Panc1 (cell line): Measurements from ENCODE around the gene ADARB2. TPM values are rescaled to one million over a fixed set of nuclear protein-coding genes. Genes with fewer than 3 reads are reported as not detected.

Experiments used
- ATAC-seq: fragments of 200-7000 bp; cut with Tn5 transposase; 2 replicates; pipeline ENCODE4 v1.9.1; 2020; ENCODE audit warnings: mild to moderate bottlenecking, moderate library complexity
- BruUV-seq: library from RNA; stranded (reverse); fragments of 400-500 nt; replicated peaks from 2 replicates; lab custom pipeline; 2021; lab: Mats Ljungman, UMichigan
- CTCF ChIA-PET: fragments of 300-600 bp; sonication (Branson Sonifier 250); formaldehyde crosslinking; loops from one replicate; lab custom pipeline; 2022; ENCODE audit warnings: antibody characterized with exemption; lab: Charles Lee
- POLR2A ChIA-PET: fragments of 300-600 bp; sonication (Branson Sonifier 250); formaldehyde crosslinking; loops from one replicate; lab custom pipeline; 2022; ENCODE audit warnings: antibody characterized with exemption; lab: Charles Lee
- DNase-seq: peaks from one replicate; pipeline ENCODE4 v3.0.0-alpha.2; 2010; ENCODE audit warnings: low read depth, low spot score
- H3K27ac ChIP-seq: 2 replicates; pipeline ENCODE4 v1.5.1; 2011; ENCODE audit warnings: mild to moderate bottlenecking, low read length, inconsistent platforms
- H3K27me3 ChIP-seq: fragments of 200-500 bp; sonication (Bioruptor generic); 2 replicates; pipeline ENCODE4 v1.6.0; 2014; ENCODE audit warnings: low read length, inconsistent platforms; ENCODE audit not compliant: control insufficient read depth, insufficient read depth
- H3K36me3 ChIP-seq: fragments of 200-500 bp; sonication (Bioruptor generic); 2 replicates; pipeline ENCODE4 v1.5.1; 2014; ENCODE audit warnings: inconsistent platforms, mild to moderate bottlenecking, low read length, moderate library complexity; ENCODE audit not compliant: control insufficient read depth, insufficient read depth
- H3K4me1 ChIP-seq: 2 replicates; pipeline ENCODE4 v1.5.1; 2011; ENCODE audit warnings: inconsistent platforms, mild to moderate bottlenecking, low read length, moderate library complexity; ENCODE audit not compliant: control insufficient read depth, insufficient read depth
- H3K4me3 ChIP-seq, 2 experiments: 2 replicates each; pipeline ENCODE4 v1.5.1; 2011 to 2012; ENCODE audit warnings: low read depth in 2 of 2, low read length in 2 of 2, mild to moderate bottlenecking in 2 of 2, inconsistent platforms in 1 of 2, moderate library complexity in 1 of 2
- H3K9me3 ChIP-seq: fragments of 200-500 bp; sonication (Bioruptor generic); 2 replicates; pipeline ENCODE4 v1.5.1; 2014; ENCODE audit warnings: low read depth, mild to moderate bottlenecking, inconsistent platforms, low read length, moderate library complexity; ENCODE audit not compliant: control insufficient read depth, insufficient read depth
- CTCF ChIP-seq: fragments of 450-650 bp; IDR thresholded peaks from 2 replicates; pipeline ENCODE4 v1.5.1; 2017; ENCODE audit warnings: mild to moderate bottlenecking
- POLR2AphosphoS5 ChIP-seq: IDR thresholded peaks from 2 replicates; pipeline ENCODE4 v1.6.1; 2012; ENCODE audit warnings: mild to moderate bottlenecking, low read depth, low read length, moderate library complexity
- REST ChIP-seq, 2 experiments: IDR thresholded peaks; 2 replicates each; pipeline ENCODE4 v1.6.1; 2011 to 2012; ENCODE audit warnings: low read depth in 2 of 2, control low read depth in 1 of 2, low read length in 1 of 2, mild to moderate bottlenecking in 1 of 2, moderate library complexity in 1 of 2; ENCODE audit not compliant: insufficient read depth in 1 of 2
- SIN3A ChIP-seq: IDR thresholded peaks from 2 replicates; pipeline ENCODE4 v1.6.1; 2012; ENCODE audit warnings: low read depth, mild to moderate bottlenecking, low read length, moderate library complexity, borderline replicate concordance; ENCODE audit not compliant: insufficient read depth
- TCF7L2 ChIP-seq: IDR thresholded peaks from 2 replicates; pipeline ENCODE4 v1.6.1; 2011; ENCODE audit warnings: mild to moderate bottlenecking, low read depth, low read length, inconsistent platforms
- in situ Hi-C: cut with HindIII; loops from 2 replicates; pipeline ENCODE4 v1.10.0; 2016; ENCODE audit warnings: low sequenced_read_pairs, low pct_unique_long_range_greater_than_20kb
- intact Hi-C: fragments of 100-400 bp; cut with micrococcal nuclease; formaldehyde crosslinking; loops from one replicate; pipeline ENCODE4 v1.10.0; 2022; ENCODE audit not compliant: unreplicated experiment
- total RNA-seq: library from RNA; stranded (reverse); gene quantifications from one replicate; pipeline ENCODE4 v1.2.1, GENCODE V29; 2021; ENCODE audit not compliant: unreplicated experiment

The ADARB2 gene
- total RNA-seq, 1 experiment from 2014 or later, result 0.31 TPM

GRCh38 chr10:1211844-1212570 is 525.3 kb downstream of the ADARB2 start:
- H3K27me3 ChIP-seq, result no peaks in the 10 kb centered on the region
- POLR2A ChIA-PET, result no interaction called here

GRCh38 chr10:1210667-1211066 is 526.7 kb downstream of the ADARB2 start:
- no peak for TF ChIP-seq REST (IDR thresholded peaks at IDR 0.05; ENCODE audit: insufficient read depth in 1 of 2, low read depth in 2 of 2, low read length in 1 of 2)
- CTCF ChIA-PET, result no interaction called here
- Histone ChIP-seq H3K9me3 (no peaks in the 10 kb centered on the region), H3K27ac (no peak overlapping the region), H3K36me3 (no peaks in the 10 kb centered on the region), H3K4me1 (no peaks in the 10 kb centered on the region), H3K4me3 (no peak overlapping the region), H3K27me3 (no peaks in the 10 kb centered on the region)
- intact Hi-C loops, result no loop called here
- no TSS peak for BruUV-seq
- DNase-seq (no peak), ATAC-seq (no peak)
- in situ Hi-C loops, result no loop called here
- POLR2A ChIA-PET, result no interaction called here

More at GRCh38 chr10:1211844-1212570, 525.3 kb downstream of the ADARB2 start:
- DNase-seq, result no peak
- Histone ChIP-seq H3K9me3 (no peaks in the 10 kb centered on the region), H3K4me1 (no peaks in the 10 kb centered on the region), H3K4me3 (no peak overlapping the region), H3K36me3 (no peaks in the 10 kb centered on the region), H3K27ac (no peak overlapping the region)
- intact Hi-C loops, result no loop called here
- no TSS peak for BruUV-seq
- in situ Hi-C loops, result no loop called here
- no peak for ATAC-seq
- TF ChIP-seq SIN3A, result no peak
- TF ChIP-seq TCF7L2, result no peak
- no peak for TF ChIP-seq POLR2AphosphoS5
- no peak for TF ChIP-seq REST (IDR thresholded peaks at IDR 0.05; ENCODE audit: insufficient read depth in 1 of 2, low read depth in 2 of 2, low read length in 1 of 2)
- no peak for TF ChIP-seq CTCF
- CTCF ChIA-PET, result no interaction called here
